Bone marrow (tissue), 2 donors: ENCODE measurements around the gene INSM2.

Experiments used
- DNase-seq, 2 donors: peaks; one replicate each; lab custom pipeline; 2025; lab: John Stamatoyannopoulos, UW

The INSM2 gene, protein sequence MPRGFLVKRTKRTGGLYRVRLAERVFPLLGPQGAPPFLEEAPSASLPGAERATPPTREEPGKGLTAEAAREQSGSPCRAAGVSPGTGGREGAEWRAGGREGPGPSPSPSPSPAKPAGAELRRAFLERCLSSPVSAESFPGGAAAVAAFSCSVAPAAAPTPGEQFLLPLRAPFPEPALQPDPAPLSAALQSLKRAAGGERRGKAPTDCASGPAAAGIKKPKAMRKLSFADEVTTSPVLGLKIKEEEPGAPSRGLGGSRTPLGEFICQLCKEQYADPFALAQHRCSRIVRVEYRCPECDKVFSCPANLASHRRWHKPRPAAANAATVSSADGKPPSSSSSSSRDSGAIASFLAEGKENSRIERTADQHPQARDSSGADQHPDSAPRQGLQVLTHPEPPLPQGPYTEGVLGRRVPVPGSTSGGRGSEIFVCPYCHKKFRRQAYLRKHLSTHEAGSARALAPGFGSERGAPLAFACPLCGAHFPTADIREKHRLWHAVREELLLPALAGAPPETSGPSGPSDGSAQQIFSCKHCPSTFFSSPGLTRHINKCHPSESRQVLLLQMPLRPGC

DNA sequence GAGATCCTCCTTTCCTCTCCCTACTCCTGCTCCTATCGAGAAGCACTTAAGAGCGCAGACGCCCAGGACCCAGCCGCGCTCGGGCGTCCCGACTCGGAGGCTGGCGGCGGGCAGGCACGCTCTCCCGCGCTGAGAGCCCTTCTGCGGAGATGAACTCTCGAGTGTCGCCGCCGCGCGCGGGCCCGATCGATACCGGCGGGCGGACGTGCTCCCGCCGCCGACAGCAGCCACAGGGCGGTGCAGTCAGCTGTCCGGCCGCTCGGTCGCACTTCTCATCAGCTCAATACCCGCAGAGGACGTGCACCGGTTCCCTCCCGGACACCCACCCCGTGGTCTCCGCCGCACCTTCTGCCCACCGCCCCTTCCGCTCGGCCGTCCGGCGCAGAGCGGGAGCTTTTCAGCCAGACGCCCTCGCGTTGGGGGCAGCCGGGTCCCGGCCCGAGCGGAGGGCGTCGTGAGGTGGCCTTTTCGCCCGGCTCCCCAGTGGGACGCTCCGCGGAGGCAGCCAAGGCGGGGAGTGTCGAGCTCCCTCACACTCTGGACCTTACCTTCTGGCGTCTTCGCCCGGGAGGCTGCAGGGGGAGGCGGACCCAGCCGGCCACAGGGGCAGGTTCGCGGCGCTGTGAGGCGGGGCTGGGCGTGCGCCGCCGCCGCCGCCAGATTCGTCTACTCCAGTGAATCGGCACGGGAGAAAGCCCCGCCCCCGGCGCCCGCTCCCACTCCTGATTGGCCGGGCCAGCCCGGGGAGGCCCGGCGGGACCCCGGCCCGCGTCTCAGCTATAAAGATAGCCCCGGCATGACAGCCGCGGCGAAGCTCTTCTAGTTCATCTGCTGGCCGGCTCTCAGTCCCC lies at the start of gene INSM2:
INSM2 (plus strand) TSS at position 808 of the 851 bp plus-strand sequence. CDS start 89 bp downstream, outside the sequence.
- peak in 1 of 2 donors; percentile 25 for DNase-seq

DNA sequence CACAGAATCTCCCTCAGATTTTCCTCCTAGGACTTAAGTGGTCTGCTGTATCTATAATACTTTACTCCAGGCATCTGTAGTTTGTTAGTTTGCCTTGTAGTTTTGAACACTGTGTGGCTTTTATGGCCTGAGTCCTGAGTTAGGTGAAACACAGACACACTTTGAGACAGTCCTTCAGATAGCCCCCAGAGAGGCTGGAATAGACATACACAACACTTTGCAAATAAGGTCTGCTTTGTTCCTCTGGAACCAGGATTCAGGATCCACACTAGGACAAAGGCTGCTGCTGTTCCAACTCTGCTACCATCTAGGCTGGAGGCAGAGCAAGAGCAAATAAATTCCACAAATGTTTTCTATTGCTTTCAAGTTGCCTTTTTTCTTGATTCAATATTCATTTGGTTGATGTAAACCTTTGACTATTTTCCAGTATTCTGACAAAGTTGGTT lies 41.4 kb upstream of the INSM2 start:
- DNase-seq = no peak

DNA sequence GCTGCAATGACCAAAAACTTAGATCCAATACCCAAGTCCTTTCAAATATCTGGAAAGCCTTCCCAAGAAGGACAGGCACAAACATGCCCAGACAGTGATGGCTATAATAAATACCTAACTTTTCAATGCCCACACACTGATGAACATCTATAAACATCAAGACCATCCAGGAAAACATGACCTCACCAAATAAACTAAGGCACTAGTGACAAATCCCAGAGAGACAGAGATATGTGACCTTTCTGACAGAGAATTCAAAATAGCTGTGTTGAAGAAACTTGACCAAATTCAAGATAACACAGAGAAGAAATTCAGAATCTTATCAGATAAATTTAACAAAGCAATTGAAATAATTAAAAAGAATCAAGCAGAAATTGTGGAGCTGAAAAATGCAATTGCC lies 38.7 kb upstream of the INSM2 start:
- DNase-seq = no peak

DNA sequence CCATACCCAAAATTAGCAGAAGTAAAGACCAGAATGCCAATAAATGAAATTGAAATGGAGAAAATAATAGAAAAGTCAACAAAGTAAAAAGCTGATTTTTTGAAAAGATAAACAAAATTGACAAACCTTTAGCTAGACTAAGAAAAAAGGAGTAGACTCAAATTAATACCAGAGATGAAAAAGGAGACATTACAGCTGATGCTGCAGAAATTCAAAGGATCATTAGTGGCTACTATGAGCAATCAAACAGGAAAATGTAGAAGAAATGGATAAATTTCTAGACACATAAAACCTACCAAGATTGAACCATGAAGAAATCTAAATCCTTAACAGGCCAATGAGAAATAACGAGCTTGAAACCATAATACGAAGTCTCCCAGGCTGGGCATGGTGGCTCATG lies 34.8 kb upstream of the INSM2 start:
- DNase-seq = no peak

DNA sequence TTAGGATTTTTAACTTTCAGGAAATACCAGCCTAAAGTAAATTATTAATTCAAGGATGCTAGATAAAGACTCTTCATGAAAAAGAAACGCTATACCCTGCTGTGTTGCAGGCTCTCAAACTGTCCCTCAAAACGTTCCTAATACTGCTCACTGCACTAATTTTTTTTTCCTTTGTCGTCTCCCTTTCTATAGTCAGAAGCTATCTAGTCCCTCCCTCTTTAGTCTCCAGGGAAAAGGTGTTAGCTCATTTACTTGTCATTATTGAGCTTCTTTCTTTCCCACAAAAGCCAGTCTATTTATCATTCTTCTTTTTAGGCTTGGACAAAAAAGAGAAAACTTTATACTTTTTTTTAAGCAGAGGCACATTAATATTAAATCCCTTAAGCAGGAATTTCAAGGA lies 30.3 kb upstream of the INSM2 start:
- DNase-seq = no peak

DNA sequence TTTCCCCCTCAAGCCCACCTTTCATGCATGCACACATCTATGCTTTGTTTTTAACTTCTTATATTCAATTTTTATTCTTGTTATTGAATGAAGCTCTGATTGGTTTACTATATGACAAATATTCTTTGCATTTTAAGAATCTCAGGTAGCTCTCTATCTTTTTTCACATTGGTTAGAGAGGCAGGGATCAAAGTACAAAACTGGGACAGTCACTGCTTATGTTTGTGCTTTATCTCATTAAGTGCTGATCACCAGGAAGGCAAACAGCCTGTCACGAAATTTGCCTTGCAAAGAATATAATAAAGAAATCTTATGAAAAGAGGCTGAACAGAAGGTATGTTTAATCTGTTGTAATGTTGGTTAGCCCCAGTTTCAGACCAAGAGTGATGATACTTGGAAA lies 29.7 kb upstream of the INSM2 start:
- DNase-seq = no peak

DNA sequence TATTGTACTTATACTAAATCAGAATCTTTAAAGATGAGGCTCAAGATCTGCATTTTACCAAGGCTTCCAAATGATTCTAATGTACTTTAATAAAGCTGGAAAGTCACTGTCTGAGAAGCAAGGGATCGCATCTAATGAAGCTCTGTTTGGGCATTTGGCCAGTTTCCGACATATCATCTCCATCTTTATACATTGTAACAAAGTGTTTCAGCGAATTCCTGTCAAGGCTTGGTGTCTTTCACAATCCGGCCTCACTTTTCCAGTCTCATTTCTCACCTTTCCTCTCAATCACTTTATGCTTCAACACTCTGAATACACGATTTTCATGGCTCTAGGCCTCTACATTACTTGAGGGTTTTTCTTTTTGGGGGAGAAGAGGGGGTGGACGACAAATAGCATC lies 27.5 kb upstream of the INSM2 start:
- DNase-seq = no peak

DNA sequence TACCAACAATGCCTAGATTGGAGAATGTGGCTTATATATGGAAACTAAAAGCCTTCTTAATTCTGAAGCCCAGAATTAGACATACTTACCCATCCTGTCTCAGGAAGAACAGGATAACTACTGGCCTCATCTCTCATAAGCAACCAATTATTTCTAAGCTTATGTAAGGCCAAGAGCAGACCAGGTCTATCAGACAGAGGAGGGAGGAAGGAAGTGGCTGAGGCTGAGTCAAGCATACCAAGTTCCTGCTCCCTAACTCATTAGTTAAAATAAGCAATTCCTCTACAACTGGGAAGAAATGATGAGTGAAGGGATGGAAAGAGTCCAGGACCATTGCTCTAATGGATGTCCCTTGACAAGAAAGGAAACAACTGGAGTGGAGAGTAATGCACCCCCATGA lies 27.0 kb upstream of the INSM2 start:
- peak in 1 of 2 donors; percentile 11 for DNase-seq

DNA sequence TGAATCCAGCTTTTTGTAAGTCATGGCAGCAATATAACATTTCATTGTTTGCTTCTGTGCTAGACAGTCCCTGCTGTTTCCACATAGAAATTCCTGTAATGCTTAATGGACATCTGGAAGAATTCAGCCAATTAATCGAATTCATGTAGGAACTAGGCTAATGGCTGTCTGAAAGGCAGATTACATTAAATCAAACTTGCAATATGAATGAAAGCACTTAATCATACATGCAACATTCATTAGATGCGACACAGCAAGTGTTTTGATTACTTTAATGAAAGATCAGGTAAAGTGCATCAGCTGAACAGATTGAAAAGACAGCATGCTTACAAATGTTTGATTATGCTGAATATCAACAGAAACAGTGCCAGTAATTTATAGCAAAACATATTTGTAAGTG lies 24.1 kb upstream of the INSM2 start:
- no peak for DNase-seq

DNA sequence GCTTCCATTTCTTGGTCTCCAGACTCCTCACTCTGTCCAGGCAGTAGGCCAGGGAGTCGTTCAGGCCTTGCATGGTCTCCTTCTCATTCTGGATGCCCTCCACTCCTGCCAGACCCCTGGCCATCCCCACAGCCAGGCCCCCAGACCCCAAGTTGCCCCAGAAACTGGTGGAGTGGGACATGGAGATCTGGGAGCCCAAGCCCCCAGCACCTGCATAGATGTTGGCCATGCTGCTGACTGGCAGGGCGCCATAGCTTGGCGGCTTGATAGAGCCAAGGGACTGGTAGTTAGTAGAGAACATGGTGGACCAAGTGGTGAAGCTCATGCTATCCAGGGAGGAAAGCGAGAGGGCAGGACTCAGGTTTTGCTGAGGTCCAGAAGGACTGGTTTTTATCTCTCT lies 21.2 kb upstream of the INSM2 start:
- no peak for DNase-seq

DNA sequence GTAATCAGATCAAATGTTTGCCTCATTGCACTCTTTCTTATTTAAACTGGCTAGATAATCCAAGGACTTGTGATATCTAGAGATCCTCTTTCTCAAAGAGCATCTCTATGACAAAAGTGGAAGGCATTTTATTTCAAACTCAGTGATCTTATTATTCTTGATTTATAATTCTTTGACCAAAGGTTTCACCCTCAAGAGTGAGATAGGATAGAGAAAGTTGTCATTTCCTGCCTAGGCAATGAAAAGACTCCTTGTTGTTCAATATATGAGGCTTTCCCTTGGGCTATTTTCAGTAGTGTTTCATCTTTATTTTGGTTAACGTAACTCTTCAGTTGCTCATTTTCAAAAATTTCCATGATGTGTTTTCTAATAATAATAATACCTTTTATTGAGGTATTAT lies 18.0 kb upstream of the INSM2 start:
- no peak for DNase-seq

DNA sequence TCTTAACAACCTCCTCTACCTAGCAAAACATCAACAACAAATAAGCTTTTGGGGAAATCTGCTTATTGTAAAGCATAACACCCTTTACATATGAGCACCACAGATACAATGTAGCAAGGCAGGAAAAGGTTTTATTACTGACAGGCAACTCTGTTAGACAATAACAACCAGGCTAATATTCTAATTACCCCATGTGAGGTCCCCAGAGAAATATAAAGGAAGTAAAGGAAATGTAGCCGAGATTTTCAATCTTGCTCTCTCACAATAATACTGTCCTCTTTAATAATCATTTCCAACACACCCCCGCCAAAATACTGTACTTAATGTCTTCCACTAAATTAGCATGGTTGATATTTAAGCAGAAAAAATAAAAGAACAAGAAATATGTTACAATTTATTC lies 14.0 kb upstream of the INSM2 start:
- no peak for DNase-seq

DNA sequence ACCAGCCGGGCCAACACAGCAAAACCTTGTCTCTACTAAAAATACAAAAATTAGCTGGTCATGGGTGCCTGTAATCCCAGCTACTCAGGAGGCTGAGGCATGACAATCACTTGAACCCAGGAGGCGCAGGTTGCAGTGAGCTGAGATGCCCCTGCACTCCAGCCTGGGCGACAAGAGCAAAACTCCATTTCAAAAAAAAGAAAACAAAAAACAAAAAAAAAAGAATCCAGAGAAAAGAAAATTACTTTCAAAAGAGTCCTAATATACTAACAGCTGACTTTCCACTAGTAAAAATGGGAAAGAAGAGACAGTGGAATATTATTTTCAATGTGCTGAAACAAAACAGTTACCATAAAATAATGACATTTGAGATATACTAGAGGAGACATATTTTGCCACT lies 8.3 kb upstream of the INSM2 start:
- DNase-seq = no peak

DNA sequence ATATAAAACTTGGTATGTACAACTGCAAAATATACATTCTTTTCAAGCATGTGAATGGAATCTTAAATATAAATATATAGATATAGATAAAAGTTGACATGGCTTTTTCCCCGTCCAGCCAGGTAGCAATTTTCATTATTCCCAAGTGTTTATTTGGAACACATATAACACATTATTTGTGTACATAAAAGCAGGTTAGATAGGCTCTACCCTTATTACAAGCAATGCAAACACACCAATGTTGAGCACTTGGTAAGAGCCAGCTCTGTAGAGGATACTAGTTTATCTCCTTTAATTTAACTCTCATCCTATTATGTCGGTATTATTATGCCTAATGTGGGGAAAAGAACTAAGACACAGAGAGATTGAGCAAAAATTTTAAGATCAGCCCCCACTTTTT lies 7.0 kb upstream of the INSM2 start:
- DNase-seq = no peak

DNA sequence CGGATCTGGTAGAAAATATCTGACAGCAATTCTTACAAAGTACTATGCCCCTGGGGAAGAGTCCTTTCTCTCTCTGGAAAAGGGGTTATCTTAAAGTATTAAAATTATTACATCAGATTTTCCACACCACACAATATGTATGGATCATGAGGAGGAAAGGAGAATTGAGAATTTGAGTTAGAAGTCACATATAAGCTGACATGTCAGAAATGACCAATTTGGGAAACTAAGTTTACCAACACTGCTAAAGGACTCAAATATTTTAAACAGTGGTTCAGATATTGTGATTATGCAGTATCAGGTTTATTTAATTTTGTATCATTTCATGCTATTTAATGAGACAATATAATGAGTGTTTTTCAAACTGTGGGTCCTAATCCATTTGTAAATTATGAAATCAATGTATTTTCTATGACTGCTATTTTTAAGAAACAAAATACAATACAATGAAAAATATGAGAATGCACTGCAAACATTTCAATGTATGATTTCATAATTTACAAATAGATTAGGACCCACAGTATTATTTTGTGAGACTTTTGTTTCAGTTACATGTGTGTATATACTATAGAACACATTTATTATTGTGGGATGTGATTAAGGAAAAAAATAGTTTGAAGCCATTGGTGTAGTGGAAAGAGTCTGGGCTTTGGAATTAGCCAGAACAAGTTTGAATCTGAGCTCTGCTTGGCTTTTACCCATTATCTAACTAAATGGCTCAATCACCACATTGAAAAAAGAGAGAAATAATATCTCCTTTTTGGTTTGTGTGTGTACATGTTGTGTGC lies 1.8 kb upstream of the INSM2 start:
- no peak for DNase-seq

DNA sequence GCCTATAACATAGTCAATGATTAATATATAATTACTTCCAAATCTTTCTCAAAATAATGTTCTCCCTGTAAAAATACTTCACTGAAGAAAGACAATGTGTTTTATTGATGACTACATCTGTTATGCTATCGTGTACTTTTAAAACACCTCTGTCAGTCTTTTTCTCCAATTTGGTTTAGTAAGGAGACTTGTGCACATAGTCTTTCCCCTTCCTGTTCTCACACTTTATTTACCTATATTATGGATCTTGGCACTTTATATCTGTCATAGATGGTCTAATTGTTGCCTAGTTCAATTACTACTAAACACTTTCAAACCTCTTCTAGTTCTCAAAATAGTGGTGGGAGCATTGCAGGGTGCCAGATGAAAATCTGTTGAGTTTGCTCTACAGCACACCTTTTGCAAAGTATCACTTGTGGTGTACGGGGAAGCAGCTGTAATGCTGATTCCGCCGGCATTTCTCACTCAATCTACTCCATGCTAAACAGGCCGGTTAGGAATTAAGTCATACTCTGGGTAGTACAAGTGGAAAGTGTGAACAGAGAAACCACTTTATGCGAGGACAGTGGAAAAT lies 1.1 kb upstream of the INSM2 start:
- DNase-seq = no peak

DNA sequence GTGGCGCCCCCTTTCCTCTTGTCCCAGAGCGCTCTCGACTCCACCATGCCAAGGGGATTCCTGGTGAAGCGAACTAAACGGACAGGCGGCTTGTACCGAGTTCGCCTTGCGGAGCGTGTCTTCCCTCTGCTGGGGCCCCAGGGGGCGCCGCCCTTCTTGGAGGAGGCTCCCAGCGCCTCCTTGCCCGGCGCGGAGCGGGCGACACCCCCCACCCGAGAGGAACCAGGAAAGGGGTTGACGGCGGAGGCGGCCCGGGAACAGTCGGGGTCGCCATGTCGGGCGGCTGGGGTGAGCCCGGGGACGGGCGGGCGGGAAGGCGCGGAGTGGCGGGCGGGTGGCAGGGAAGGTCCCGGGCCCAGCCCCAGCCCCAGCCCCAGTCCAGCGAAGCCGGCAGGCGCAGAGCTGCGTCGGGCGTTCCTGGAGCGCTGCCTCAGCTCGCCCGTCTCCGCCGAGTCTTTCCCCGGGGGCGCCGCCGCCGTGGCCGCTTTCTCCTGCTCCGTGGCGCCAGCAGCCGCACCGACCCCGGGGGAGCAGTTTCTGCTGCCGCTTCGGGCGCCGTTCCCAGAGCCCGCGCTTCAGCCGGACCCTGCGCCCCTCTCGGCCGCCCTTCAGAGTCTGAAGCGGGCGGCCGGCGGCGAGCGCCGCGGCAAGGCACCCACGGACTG lies 376 bp downstream of the INSM2 start:
- DNase-seq = peak in 1 of 2 donors; percentile 21

DNA sequence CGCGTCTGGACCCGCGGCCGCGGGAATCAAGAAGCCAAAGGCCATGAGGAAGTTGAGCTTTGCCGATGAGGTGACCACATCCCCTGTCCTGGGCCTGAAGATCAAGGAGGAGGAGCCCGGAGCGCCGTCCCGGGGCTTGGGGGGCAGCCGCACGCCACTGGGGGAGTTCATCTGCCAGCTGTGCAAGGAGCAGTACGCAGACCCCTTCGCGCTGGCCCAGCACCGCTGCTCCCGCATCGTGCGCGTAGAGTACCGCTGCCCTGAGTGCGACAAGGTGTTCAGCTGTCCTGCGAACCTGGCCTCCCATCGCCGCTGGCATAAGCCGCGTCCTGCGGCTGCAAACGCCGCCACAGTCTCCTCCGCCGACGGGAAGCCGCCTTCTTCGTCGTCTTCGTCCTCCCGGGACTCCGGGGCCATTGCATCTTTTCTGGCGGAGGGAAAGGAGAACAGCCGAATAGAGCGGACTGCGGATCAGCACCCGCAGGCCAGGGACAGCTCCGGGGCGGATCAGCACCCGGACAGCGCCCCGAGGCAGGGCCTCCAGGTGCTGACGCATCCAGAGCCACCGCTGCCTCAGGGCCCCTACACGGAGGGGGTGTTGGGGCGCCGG lies 1.0 kb downstream of the INSM2 start:
- peak; percentile 28 to 30 for DNase-seq

DNA sequence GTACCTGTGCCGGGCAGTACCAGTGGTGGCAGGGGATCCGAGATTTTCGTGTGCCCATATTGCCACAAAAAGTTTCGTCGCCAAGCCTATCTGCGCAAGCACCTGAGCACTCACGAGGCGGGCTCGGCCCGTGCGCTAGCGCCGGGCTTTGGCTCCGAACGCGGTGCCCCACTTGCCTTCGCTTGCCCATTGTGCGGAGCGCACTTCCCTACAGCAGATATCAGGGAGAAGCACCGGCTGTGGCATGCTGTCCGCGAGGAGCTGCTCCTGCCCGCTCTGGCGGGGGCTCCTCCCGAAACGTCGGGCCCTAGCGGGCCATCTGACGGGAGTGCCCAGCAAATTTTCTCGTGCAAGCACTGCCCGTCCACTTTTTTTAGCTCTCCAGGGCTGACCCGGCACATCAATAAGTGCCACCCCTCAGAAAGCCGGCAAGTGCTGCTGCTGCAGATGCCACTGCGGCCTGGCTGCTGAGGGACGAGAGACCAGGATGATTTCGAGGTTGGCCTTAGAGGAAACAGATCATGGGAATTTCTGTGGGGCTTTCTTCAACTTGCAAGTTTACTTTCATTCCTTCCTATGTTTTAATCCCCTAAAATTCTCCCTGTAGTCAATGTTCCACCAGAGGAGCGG lies 1.6 kb downstream of the INSM2 start:
- no peak for DNase-seq

DNA sequence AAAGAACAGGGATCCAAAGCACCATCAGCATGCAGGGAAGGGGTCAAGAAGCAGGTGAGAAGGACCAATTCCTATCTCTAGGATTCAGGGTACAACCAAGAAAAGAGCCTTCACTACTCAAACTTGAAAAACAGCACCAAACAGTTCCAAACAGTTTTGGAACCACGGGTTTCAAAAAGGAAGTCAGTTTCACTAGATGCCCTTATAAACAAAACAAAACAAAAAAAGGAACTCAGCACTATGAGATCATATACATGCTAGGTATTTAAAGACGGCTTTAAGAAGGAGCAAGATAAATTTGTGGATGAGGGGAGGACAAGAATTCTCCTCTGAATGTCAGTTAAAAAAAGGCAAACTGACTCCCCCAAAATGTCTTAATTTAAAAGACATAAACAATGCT lies 6.0 kb downstream of the INSM2 start:
- no peak for DNase-seq
